ENCODE results near the gene HSPB9.

GRCh38 chr17:42096360-42097111 is 26.1 kb upstream of the HSPB9 start:
- TF ChIP-seq POLR2A (IDR thresholded peaks at IDR 0.05) (no peak), CTCF (IDR thresholded peaks at IDR 0.05) (no peak)
